Measurements from ENCODE around the gene LGALS8.
"Not testable (repeated sequence)": the region's sequence is repeated elsewhere in the genome, so short reads cannot be mapped to it uniquely, and the experiment has no call there.

The LGALS8 gene

DNA sequence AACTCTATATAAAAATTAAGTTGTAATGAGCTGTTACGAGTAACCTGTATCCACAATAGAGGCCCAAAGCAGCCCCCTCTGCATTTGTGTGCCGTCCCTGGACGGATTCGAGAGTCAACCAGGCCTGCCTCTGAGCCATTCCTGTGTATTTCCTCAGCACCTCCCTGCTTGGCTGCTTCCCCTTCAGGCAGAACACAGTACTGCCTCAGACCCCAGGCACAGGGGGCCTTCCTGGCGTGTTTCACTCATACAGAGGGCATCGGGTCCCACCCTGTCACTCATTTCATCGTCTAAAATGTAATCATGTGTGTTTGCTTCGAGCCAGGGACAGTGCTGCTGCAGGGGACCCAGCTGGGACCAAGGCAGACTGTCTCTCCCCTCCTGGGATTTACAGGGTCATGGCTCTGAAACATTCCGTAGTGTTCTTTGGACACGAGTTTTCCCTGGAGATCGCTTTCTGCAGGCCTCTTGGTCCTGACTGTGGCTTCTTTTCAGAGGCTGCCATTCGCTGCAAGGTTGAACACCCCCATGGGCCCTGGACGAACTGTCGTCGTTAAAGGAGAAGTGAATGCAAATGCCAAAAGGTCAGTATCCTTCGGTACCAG is 19.4 kb downstream of the LGALS8 start:
- DNase-seq: no peak

DNA sequence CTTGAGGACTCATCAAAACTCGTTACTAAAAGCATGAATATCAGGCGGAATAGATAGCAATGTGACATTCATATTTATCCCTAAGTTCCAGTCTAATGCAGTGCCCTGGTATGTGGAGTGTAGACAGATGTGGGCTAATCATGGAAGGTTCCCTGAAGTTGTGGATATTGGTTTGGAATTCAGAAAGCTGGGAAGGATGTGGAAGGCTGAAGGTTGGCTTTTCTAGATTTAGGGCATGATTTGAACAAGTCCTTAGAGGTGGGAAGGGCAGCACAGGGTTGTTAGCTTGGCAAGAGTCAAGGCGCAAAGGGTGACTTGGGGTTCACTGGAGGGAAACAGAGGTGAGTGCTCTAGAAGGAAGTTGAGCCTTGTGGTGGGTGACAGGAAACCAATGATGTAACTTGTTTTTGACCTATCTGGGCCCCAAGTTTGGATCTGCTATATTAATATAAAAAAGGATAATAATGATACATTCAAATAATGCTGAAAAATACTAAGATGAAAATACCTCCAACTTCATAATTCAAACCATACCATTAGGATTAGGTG is 21.9 kb downstream of the LGALS8 start:
- DNase-seq: no peak

DNA sequence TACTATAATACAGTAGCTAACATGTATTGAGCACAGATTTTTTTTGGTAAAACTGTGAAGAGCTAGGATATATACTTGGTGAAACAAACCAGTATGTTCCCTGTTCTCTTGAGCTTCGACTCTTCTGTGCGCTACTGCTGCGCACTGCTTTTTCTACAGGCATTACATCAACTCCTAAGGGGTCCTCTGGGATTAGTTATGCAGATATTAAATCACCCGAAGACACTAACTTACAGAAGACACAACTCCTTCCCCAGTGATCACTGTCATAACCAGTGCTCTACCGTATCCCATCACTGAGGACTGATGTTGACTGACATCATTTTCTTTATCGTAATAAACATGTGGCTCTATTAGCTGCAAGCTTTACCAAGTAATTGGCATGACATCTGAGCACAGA is 24.7 kb downstream of the LGALS8 start:
- DNase-seq: no peak

DNA sequence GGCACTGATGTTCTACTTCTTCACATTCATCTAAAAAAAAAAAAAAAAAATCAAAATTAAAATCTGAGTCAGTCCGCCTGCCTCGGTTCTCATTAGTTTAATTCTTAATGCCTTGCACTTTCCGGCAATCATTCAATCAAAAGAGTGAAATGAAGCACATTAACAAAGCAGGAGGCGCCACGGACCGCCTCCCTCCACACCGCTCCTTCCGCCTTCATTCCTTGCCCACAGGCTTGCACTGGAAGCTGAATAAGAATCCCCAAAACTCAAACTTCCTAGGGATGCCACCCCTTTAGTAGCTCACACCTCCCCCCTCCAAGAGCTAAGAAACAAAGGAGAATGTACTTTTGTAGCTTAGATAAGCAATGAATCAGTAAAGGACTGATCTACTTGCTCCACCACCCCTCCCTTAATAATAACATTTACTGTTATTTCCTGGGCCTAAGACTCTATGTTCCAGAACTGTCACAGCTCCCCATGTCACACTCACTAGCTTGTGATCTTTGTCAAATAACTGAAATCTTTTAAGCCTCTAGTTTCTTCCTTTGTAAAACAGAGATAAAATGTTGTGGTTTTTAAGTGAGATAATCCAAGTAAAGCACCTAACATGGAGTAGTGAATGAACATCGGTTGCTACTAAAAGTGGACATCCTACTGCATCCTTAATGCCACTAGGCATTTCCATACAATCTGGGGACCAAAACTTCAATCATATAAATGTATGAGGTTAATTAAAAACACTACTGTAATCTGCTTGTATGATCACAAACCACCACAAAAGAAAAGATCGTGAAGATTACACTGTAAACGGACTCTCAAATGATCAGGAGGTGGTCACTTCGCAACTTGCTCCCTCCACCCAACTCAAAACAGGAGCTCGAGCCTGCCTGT is 27.4 kb downstream of the LGALS8 start:
- DNase-seq: no peak

DNA sequence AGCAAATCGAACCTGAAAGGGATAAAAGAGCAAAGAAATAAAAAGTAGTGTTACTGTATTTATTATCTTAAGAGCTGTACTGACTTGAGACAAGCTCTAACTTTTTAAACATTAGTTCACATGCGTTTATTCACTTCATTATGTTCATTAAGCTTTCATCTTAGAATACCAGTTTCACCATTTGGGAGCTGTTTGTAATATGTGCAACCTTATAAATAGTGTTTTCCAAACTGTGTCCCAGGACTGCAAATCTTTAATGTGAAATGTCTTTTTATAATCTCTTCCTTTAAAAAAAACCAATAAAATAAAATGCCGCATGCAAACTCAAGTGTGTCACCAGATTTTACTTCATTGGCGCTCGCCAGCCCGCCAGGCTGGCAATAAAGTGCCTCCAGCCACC is 28.3 kb downstream of the LGALS8 start:
- DNase-seq: no peak

DNA sequence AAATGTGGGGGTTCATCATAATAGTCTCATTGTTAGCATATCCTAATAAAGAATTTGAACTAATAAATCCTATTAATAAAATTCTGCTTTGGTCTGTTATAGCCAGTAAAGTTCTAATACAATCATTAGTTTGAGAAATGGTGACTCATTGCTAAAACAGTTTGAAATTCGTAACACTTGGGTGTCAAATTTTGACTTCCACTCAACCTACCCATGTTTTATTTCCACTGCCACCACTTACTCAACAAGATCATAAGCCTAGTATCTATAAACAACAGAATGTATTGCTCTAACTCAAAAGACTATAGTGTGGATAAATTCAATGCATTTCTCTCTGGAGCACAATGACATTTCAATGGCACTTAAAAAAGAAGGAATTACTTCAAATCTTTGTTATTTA is 29.1 kb downstream of the LGALS8 start:
- no peak for DNase-seq

DNA sequence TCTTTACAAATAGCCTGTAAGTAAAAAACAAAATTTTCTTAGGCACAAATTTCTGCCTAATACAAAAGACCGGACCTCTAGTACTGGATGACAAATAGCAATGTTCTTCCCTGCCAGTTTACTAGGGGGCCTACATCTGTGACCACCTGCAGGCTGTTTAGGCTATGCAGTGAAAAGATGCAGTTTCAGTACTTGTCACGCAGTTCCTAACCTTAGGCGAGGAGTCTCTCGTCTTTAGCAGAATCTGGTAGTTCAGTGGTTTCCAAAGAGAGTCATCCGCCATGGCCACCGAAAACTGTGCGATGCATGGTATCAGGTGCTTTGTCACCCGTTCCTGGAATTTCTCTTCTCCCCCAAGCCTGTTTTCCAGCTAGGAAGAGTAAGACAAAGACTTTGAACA is 29.6 kb downstream of the LGALS8 start:
- no peak for DNase-seq

DNA sequence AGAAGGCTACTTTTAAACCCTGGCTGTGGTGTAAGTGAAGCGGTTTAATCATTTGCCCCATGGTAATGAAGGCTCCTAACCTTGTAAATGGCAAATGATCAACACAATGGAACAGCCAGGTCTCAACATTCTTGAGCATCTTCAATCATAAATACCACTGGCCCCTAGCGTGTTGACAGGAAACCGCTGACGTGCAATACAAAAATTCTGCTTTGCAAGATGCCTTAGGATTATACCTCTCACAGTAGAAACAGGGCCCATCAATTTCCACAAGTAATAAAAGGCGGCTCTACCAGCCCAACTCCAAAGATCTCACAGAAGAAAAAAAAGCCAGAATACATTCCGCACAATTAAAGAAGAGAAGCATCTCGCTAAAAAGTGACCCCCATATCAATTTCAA is 32.8 kb downstream of the LGALS8 start:
- DNase-seq: no peak

DNA sequence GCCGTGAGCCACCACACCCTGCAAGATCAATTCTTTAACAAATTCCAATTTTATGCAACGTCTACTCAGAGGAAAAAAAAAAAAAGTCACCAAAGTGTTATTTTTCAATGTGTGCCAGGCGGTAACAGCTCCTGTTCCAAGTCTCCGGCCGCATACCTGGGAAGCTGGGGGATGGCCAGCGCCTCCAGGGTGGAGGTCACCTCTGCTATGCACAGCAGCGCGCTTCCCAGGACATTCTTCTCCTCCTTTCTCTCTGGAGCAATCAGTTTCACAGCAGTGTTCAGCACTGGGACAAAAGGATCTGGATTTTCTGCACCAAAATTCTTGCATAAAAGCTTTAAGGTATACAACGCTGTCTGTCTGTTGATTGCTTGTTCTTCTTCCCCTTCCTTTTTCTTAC is 34.3 kb downstream of the LGALS8 start:
- DNase-seq: no peak

DNA sequence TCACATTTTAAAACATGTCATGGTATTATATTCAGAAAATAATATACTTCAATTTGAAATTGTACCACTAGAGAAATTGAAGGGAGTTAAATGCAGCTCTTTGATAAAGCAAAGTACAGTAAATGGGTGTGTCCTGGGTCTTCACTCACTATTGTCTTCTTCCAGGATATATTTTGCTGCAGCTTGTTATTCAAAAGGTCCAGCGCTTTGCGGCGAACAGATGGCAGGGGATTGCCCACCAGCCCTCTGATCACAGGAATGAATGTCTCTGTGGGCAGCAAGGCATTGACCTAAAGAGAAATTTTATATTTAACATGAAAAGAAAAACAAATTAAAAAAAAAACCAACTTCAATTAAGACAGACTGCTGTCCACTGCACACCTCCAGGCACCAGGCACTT is 35.1 kb downstream of the LGALS8 start:
- DNase-seq: no peak

DNA sequence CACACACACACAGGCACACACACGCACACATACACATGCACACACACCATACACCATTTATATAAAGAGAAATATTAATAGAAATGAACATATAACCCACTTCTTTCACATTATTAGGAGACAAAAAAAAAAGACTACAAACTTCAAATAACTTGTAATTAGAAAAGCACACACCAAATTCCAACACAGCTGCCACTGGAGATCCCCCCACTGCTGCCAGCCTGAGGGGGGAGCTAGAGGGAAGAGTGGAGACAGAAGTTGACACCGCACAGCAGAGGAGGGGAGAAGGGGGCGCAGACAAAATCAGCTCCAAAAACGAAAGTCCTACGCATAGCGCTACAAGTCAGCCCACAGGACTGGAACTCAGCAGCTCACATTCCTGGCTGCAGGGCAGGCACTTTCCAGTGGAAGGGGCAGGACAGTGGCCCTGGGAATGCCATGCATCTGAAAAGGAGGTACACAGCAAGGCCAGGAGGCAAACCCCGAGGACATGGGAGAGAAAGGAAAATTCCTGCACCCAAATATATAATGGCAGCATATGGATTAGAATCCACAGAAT is 36.5 kb downstream of the LGALS8 start:
- no peak for DNase-seq

DNA sequence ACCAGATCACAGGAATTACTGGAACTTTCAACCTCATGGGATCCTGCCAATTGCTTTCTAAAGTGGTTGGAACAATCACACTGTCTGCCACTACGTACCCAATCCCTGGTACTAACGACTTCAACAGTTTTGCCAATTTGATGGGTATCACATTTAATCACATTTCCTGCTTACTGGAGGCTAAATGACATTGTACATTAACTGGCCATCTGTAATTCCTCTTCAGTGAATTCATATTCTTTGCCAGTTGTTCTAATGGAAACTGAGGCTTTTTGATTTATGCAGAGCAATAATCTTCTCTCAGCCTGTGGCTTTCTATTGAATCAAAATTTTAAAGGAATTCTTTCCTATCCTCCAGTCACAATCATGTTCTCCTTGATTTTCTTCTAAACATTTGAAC is 38.2 kb downstream of the LGALS8 start:
- no peak for DNase-seq

DNA sequence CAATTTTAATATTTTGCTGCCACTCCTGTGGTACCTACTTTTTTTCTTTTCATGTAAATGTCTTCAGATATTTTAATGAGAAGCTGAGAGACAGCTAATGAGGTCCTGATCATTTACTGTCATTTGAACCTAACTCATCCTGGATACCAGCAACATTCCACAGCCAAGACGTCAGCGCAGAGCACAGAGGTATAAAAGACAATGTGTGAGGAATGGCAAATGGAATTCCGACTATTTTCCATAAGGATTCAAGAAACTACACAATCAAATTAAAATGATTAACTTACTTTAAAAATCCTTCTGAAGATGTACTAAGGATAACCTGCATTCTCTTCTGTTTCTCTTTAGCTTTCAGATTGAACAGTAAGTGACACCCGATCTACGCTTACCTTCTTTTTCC is 41.7 kb downstream of the LGALS8 start:
- no peak for DNase-seq

DNA sequence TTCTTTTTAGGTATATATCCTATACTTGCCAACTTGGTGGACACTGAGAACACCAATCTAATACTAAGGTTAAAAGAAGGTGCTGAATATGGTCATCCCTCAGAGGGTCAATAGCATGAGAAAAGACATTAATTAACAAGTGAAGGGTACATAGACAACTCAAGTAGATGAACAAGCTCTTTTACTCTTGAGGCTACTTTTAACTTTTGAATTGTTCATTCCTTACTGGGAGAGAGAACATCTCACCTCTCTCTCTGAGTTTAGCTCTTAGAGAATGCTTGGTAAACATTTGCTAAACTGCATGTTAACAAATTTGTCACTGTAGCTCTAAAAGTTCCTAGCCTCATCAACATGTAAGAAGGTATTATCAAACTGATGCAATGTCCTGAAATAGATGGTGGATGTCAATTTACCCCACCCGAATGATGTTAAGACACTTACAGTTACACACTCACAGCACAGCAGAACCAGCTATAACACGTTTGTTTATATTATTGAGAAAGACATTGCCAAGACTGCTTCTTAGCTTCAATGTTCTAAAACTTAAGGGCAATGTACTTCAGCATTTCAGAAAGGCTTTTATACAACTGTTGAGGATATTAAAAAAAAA is 44.6 kb downstream of the LGALS8 start:
- no peak for DNase-seq

DNA sequence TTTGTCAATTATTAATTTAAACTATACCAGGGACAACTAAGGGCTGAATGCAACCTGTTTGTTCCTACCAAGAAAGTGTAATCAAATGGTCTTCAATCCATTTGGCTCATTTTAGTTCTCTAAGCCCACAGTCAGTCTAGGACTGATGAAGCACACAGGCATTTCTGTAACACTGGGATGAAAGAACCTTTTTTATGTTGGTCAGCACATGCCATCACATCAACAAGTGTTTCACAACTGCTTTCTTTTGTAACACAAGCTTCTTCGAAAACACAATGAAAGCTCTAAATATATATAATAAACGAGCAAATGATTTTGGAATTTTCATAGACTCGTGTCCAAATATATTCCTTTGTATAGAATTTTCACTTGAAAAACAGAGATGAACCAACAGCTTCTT is 51.7 kb downstream of the LGALS8 start:
- DNase-seq: no peak

DNA sequence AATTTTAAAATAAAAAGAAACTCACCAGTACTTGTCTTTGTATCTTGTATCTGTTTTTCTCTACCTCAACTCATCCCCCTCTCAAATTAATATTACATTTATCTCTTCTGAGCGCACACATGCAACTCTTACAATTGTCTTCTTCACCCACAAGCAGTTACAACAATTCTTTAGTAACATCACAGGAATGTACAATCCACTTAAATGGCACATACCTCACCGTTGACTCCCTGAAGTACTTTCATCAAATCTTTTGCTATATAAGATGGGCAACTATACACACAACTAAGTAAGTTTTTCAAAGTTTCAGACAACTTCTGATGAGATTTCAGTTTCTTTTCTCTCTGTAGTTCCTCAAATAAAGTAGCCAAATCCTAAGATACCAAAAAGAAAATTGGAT is 52.2 kb downstream of the LGALS8 start:
- no peak for DNase-seq

DNA sequence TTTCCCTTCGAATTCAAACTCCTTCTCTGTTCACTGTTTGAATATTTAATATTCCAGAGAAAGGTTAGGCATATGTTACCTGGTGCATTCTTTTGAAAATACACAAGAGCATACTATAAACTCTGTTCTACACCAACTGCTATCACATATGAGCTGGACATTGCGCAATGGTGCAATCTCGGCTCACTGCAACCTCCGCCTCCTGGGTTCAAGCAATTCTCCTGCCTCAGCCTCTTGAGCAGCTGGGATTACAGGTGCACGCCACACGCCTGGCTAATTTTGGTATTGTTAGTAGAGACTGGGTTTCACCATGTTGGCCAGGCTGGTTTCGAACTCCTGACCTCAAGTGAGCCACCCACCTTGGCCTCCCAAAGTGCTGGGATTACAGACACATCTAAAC is 53.3 kb downstream of the LGALS8 start:
- not testable (repeated sequence) for DNase-seq

DNA sequence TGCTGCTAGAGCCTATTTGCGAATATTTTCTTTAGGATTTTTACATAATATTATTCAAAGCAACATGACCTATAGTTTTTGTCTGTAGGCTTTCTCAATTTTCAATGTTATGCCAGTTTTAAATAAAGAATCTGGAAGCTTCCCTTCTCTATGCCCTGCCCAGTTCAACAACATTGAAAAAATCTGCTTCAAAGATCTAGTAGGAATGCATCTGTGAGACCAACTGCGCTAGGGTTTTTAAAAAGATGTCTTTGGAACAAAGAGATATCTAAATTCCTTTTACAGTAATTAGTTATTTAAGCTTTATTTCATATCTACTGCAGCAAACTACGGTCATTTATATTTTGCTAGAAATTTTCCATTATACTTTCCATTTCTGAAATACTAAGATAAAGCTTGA is 54.9 kb downstream of the LGALS8 start:
- DNase-seq: no peak

DNA sequence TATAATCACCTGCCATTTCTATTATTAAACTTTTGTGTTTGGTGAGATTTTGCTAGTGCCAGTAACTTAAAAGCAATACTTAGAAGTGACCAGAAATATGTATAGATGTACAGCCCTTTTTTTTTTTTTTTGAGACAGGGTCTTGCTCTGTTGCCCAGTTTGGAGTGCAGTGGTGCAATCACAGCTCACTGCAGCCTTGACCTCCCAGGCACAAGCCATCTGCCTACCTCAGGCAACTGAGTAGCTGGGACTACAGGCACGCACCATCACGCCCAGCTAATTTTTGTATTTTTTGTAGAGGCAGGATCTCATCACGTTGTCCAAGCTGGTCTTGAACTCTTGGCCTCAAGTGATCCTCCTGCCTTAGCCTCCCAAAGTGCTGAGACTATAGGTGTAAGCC is 56.6 kb downstream of the LGALS8 start:
- DNase-seq: not testable (repeated sequence)

DNA sequence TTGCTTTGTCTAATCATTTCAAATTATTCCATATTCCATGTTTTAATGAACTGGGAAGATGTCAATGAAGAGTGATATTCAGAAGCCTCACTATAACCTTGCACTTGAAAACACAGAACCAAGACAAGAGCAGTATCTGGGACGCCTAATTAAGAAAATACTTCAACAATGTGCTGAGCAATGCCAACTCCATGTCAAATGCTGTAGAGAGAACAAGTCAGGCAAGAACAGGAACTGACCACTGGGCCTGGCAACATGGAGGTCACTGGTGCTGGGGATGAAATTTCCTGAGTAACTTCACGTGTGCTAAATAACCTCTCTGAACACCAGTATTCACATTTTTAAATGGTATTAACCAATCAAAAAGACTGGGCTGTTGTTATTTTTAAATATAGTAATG is 57.7 kb downstream of the LGALS8 start:
- no peak for DNase-seq

DNA sequence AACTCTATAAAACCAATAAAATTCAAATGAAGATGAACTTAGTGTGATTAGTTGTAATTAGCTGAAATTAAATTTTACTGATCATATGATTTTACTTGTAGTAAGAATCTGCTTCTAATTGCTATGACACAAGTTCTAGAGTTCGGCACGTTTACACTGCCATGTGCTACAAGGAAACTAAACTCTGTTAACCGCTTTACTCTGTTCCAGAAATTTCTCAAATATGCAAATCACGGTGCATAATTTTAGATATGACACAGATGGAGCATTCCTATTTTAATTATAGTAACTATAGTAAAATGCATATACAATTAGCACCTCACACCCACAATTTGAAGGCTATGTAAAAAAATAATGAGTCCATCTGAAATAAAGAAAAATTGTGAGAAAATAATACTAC is 65.7 kb downstream of the LGALS8 start:
- DNase-seq: no peak

DNA sequence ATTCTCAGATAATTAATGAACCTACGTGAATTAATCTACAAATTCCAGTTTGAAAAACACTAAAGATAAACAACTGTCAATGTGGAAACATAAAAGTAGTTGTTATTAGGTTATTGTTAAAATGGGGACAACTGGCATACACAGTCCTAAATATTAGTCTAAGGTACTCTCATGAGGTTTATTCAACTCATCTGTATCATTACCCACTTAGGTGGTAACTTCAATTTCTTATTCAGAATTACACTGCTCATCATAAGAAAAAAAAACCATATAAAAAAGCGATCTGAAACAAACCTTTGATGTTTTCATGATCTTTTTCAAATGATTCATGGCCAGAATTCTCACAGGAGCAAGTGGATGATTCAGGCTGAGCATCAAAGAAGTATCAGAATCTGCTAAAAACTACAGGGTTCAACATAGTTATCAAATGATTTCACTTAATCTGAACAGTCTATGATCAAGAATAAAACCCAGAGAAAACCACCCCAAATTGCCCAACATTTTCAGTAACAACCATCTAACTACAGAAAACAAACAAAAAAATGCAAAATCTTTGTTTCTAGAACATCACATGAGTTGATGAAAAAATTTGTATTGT is 66.9 kb downstream of the LGALS8 start:
- no peak for DNase-seq

DNA sequence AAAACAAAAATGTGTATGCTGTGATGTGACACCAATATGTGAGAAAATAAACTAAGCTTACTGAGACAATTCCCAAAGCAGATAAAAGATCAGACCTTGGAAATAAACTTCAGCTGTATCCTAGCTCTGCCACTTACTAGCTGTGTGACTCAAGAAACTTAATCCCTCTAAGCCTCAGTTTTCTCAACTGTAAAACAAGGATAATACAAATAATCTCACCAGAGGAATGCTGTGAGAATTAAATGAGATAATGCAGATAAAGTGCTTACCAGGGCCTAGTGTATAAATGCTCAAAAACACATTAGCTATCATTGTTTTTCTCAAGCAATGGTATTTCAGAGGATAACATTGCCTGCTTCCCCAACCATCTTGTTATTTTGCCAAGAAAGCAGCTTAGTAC is 78.4 kb downstream of the LGALS8 start:
- DNase-seq: no peak

Measured in NCI-H526 treated with DMSO at 0.1 percent for 48 hours (cell line).